CD8-positive, alpha-beta memory T cell (primary cell): ENCODE data around the gene HDHD5. TPM values are rescaled to one million over a fixed set of nuclear protein-coding genes. Genes with fewer than 3 reads are reported as not detected.

ENCODE experiments used
- CTCF ChIA-PET: fragments of 350-600 bp; sonication (Branson Sonifier 250); formaldehyde crosslinking; loops from one replicate; lab custom pipeline; 2021; ENCODE audit warnings: antibody characterized with exemption; lab: Charles Lee
- POLR2A ChIA-PET: fragments of 350-600 bp; sonication (Branson Sonifier 250); formaldehyde crosslinking; loops from one replicate; lab custom pipeline; 2021; ENCODE audit warnings: antibody characterized with exemption; lab: Charles Lee
- DNase-seq, 5 donors: peaks; one replicate each; pipeline versions ENCODE4 v3.0.0 to v3.0.0-alpha.2; 2020 to 2022; ENCODE audit warnings: mixed read lengths in 1 of 5
- H3K27ac ChIP-seq: one replicate; pipeline ENCODE4 v1.7.0; 2013; ENCODE audit warnings: low read depth, mild to moderate bottlenecking, low read length, moderate library complexity
- H3K27me3 ChIP-seq: 2 replicates; pipeline ENCODE4 v1.7.0; 2013; ENCODE audit warnings: low read length, mild to moderate bottlenecking; ENCODE audit not compliant: insufficient read depth, poor library complexity, severe bottlenecking
- H3K36me3 ChIP-seq: 2 replicates; pipeline ENCODE4 v1.7.0; 2013; ENCODE audit warnings: mild to moderate bottlenecking, low read length, moderate library complexity; ENCODE audit not compliant: insufficient read depth
- H3K4me1 ChIP-seq: 2 replicates; pipeline ENCODE4 v1.7.0; 2013; ENCODE audit warnings: mild to moderate bottlenecking, low read length, moderate library complexity; ENCODE audit not compliant: insufficient read depth
- H3K4me3 ChIP-seq: 2 replicates; pipeline ENCODE4 v1.7.0; 2013; ENCODE audit warnings: mild to moderate bottlenecking, low read length
- H3K9me3 ChIP-seq: 2 replicates; pipeline ENCODE4 v1.7.0; 2013; ENCODE audit warnings: mild to moderate bottlenecking, low read length
- H3K27ac Mint-ChIP-seq, 8 donors: one replicate each; pipeline ENCODE4 v1.8.0; 2020 to 2021; ENCODE audit warnings: mixed read lengths in 8 of 8, mild to moderate bottlenecking in 6 of 8, inconsistent platforms in 3 of 8, moderate library complexity in 3 of 8
- H3K27me3 Mint-ChIP-seq, 2 donors: one replicate each; pipeline ENCODE4 v1.8.0; 2020 to 2021; ENCODE audit warnings: mixed read lengths in 2 of 2, mild to moderate bottlenecking in 1 of 2, moderate library complexity in 1 of 2
- H3K36me3 Mint-ChIP-seq, 3 donors: one replicate each; pipeline ENCODE4 v1.8.0; 2020 to 2021; ENCODE audit warnings: mixed read lengths in 3 of 3, inconsistent platforms in 1 of 3, mild to moderate bottlenecking in 1 of 3
- H3K4me1 Mint-ChIP-seq, 3 donors: one replicate each; pipeline ENCODE4 v1.8.0; 2020 to 2021; ENCODE audit warnings: mixed read lengths in 3 of 3, inconsistent platforms in 1 of 3, mild to moderate bottlenecking in 1 of 3
- H3K4me3 Mint-ChIP-seq, 7 donors: one replicate each; pipeline ENCODE4 v1.8.0; 2020 to 2021; ENCODE audit warnings: mixed read lengths in 7 of 7, mild to moderate bottlenecking in 6 of 7, moderate library complexity in 4 of 7, inconsistent platforms in 2 of 7
- H3K9me3 Mint-ChIP-seq, 5 donors: one replicate each; pipeline ENCODE4 v1.8.0; 2020 to 2022; ENCODE audit warnings: mixed read lengths in 5 of 5, mild to moderate bottlenecking in 3 of 5, moderate library complexity in 2 of 5, inconsistent platforms in 1 of 5
- polyA plus RNA-seq: library from polyadenylated mRNA; unstranded; fragments of 300-500 nt; fragmentation: Illumina TruSeq; gene quantifications from one replicate; pipeline ENCODE4 v1.2.3, GENCODE V29; 2021
- total RNA-seq, 2 experiments: library from RNA; stranded (reverse); gene quantifications; one replicate each; pipeline ENCODE4 v1.2.3, GENCODE V29; 2021

Gene HDHD5
- total RNA-seq (10 to 100 TPM; 38.6 to 40.0 TPM), polyA plus RNA-seq (53.5 TPM)

DNA sequence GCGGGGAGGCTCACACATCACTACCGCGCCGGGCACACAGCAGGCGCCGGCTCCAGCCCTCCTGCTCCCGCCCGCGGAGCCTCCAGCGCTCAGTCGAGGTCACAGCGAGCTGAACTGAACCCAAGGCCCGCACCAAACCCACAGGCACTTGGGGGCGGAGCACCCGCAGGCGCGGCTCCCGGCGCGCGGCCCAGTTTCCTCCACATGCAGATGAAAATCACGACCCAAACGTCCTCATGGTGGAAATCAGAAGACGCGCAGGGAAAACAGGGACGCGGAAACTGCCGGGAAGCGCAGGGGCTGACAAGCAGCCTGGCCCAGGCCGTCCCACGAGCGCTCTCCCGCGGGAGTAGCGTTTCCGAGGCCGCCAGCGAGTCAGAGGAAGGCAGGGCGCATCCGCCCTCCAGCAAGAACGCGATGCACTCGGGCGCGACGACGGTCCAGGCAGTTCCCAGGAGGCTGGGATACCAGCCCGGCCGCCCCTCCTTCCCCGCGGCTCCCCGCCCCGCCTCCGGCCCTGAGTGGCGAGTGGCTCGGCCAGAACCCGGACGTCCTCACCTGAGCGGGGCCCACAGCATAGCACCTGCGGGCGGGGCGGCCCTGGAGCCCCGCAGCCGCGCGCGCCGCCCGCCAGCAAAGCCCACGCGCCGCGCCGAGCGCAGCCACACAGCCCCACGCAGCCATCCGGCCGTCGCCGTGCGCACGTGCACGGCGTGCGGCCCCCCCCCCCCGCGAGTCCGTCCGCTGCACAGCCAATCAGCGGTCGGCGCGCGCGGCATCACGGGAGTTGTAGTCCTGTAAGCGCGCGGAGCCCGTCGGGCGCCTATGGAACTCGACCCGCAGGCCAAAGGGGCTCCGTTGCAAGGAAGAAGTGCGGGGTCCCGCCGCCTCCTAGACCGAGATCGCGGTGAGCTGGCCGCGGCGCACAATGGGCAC lies at the start of gene HDHD5:
HDHD5 (minus strand) TSS at position 710 of the 936 bp plus-strand sequence; CDS start at position 684, 26 bp downstream.
- Mint-ChIP-seq H3K9me3 (no peaks in the 10 kb centered on the region), H3K4me1 (peaks cover 25 to 42% (median 39%) of the 10 kb centered on the region in 3 donors), H3K4me3 (peak within 1 kb of the TSS; percentile 81 to 92 (median 85)), H3K36me3 (peaks cover 0 to 1% (median 0%) of the 10 kb centered on the region in 3 donors), H3K27ac (peak within 1 kb of the TSS; percentile 46 to 85 (median 72)), H3K27me3 (no peaks in the 10 kb centered on the region)
- Histone ChIP-seq H3K27me3 (no peaks in the 10 kb centered on the region), H3K4me3 (peak within 1 kb of the TSS; percentile 80), H3K9me3 (no peaks in the 10 kb centered on the region), H3K4me1 (peaks cover 34% of the 10 kb centered on the region), H3K36me3 (no peaks in the 10 kb centered on the region), H3K27ac (peak within 1 kb of the TSS; percentile 61)
- ChIA-PET CTCF (interaction anchor here (1.0 to 7.5 kb wide), 3 partner anchors 14 to 343 kb away, joined by 3 to 76 read pairs (median 3); no protein-coding TSS in a partner anchor), POLR2A (interaction anchor here (0.6 to 0.7 kb wide), 2 partner anchors 12 to 70 kb away, joined by 3 read pairs; no protein-coding TSS in a partner anchor)
- peak; percentile 80 to 91 (median 86) for DNase-seq

- no peak overlapping the region for H3K27ac ChIP-seq
- no peak overlapping the region for H3K4me3 ChIP-seq
- peaks cover 4 to 75% (median 21%) of the 10 kb centered on the region in 3 donors for H3K36me3 Mint-ChIP-seq
- peak overlapping the region in 1 of 8 donors; percentile 41 for H3K27ac Mint-ChIP-seq
- no peak for DNase-seq
- H3K4me1 ChIP-seq, result no peaks in the 10 kb centered on the region
- CTCF ChIA-PET, result interaction anchor here (1.1 to 1.6 kb wide), 3 partner anchors 14 to 296 kb away, joined by 3 to 6 read pairs (median 6); partner anchors contain the start of gene ADA2
- POLR2A ChIA-PET, result no interaction called here
- no peaks in the 10 kb centered on the region for H3K27me3 ChIP-seq
- H3K9me3 Mint-ChIP-seq, result no peaks in the 10 kb centered on the region
- no peaks in the 10 kb centered on the region for H3K27me3 Mint-ChIP-seq
- H3K4me1 Mint-ChIP-seq, result peaks cover 8 to 20% (median 11%) of the 10 kb centered on the region in 3 donors
- no peak overlapping the region for H3K4me3 Mint-ChIP-seq
- peaks cover 31% of the 10 kb centered on the region for H3K36me3 ChIP-seq
- H3K9me3 ChIP-seq, result no peaks in the 10 kb centered on the region
These were observed 46.4 kb upstream of the HDHD5 start for GRCh38 chr22:17205432-17205831.

GRCh38 chr22:17201285-17201945 lies 42.3 kb upstream of the HDHD5 start:
- CTCF ChIA-PET, result interaction anchor here (0.9 to 2.5 kb wide), 3 partner anchors 18 to 126 kb away, joined by 3 to 11 read pairs (median 5); partner anchors contain the start of gene ADA2
- H3K27ac Mint-ChIP-seq, result peak overlapping the region in 4 of 8 donors; percentile 49 to 85 (median 74)
- H3K4me1 Mint-ChIP-seq, result peaks cover 0 to 8% (median 4%) of the 10 kb centered on the region in 3 donors
- Histone ChIP-seq H3K27ac (no peak overlapping the region), H3K4me1 (no peaks in the 10 kb centered on the region), H3K4me3 (no peak overlapping the region), H3K36me3 (peaks cover 24% of the 10 kb centered on the region), H3K9me3 (no peaks in the 10 kb centered on the region), H3K27me3 (no peaks in the 10 kb centered on the region)
- no peaks in the 10 kb centered on the region for H3K27me3 Mint-ChIP-seq
- peaks cover 4 to 85% (median 18%) of the 10 kb centered on the region in 3 donors for H3K36me3 Mint-ChIP-seq
- no peak for DNase-seq
- POLR2A ChIA-PET, result no interaction called here
- no peak overlapping the region for H3K4me3 Mint-ChIP-seq
- H3K9me3 Mint-ChIP-seq, result no peaks in the 10 kb centered on the region

GRCh38 chr22:17199003-17199731 lies 40.1 kb upstream of the HDHD5 start:
- Mint-ChIP-seq H3K27ac (peak overlapping the region in 3 of 8 donors; percentile 61 to 87 (median 76)), H3K36me3 (peaks cover 4 to 78% (median 18%) of the 10 kb centered on the region in 3 donors), H3K9me3 (no peaks in the 10 kb centered on the region), H3K4me3 (no peak overlapping the region), H3K4me1 (peaks cover 0 to 9% (median 8%) of the 10 kb centered on the region in 3 donors), H3K27me3 (no peaks in the 10 kb centered on the region)
- DNase-seq, result no peak
- H3K27ac ChIP-seq, result no peak overlapping the region
- H3K4me3 ChIP-seq, result no peak overlapping the region
- ChIA-PET POLR2A (no interaction called here), CTCF (no interaction called here)
- H3K4me1 ChIP-seq, result no peaks in the 10 kb centered on the region
- no peaks in the 10 kb centered on the region for H3K27me3 ChIP-seq
- no peaks in the 10 kb centered on the region for H3K9me3 ChIP-seq
- H3K36me3 ChIP-seq, result peaks cover 18% of the 10 kb centered on the region

DNA sequence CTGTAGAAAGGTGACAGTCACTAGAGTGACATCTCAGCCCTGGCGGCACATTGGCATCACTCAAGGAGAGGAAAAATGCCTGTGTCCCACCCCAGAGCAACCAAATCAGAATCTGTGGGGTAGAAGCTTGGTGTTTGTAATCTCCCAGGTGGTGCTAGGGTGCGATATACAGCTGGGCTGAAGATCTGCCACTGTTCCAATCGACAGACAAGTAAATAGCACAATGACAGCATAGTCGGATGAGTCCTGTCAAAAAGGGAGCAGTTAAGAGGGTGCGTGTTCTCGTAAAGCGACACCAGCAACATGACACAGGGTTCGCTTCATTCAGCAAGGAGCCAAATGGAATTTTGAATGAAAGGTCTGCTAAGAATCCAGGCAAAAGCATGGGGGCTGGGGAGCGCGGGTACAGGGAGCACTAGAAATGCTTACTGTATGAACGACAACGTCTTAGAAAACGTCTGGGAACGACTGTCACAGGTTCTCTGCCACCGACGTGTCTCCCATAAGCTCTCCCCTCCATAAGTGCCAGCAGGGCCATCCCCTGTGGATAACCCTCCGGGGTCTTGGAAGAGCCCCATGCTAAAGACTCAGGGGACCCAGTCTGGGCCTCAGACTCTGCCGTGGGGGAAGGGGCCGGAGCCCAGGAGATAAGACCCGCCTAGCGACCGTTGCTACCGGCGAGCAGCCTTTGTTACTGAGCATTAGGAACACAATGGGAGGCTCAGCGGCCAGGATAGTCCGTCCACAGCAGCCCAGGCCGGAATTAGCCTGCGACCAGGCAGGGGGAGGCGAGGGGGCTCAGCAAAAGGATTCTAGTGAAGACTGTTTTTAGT lies 39.3 kb upstream of the HDHD5 start:
- no peaks in the 10 kb centered on the region for H3K9me3 ChIP-seq
- no peaks in the 10 kb centered on the region for H3K4me1 ChIP-seq
- Mint-ChIP-seq H3K27me3 (no peaks in the 10 kb centered on the region), H3K9me3 (no peaks in the 10 kb centered on the region), H3K27ac (peak overlapping the region in 3 of 8 donors; percentile 46 to 59 (median 51)), H3K4me1 (peaks cover 0 to 9% (median 8%) of the 10 kb centered on the region in 3 donors), H3K4me3 (no peak overlapping the region), H3K36me3 (peaks cover 4 to 73% (median 14%) of the 10 kb centered on the region in 3 donors)
- no peak overlapping the region for H3K27ac ChIP-seq
- POLR2A ChIA-PET, result no interaction called here
- DNase-seq, result no peak
- CTCF ChIA-PET, result interaction anchor here (2.5 kb wide), 1 partner anchor 27 kb away, joined by 8 read pairs; no protein-coding TSS in a partner anchor
- no peak overlapping the region for H3K4me3 ChIP-seq
- no peaks in the 10 kb centered on the region for H3K27me3 ChIP-seq
- H3K36me3 ChIP-seq, result peaks cover 10% of the 10 kb centered on the region

DNA sequence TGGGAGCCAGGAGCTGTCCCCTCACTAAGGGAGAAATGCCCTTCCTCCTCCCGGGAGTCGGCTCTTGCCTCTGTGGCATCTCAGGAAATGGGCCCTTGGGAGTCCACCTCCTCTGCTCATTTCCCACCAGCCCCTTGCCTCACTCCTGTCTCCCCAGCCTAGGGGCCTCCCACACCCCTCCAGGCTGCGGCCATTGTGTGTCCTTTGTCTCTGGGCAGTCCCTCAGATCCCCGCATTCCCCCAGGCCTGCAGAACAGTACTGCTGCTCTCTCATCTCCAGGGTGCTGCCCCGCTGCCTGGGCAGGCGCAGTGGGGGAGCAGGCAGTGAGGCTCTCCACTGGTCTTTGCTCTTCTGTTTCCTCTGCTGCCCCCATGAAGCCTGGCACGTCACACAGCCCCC lies 35.1 kb upstream of the HDHD5 start:
- Mint-ChIP-seq H3K36me3 (peaks cover 0 to 63% (median 4%) of the 10 kb centered on the region in 3 donors), H3K4me3 (no peak overlapping the region), H3K4me1 (peaks cover 0 to 4% (median 1%) of the 10 kb centered on the region in 3 donors), H3K27me3 (no peaks in the 10 kb centered on the region), H3K9me3 (no peaks in the 10 kb centered on the region), H3K27ac (peak overlapping the region in 3 of 8 donors; percentile 64 to 82 (median 79))
- Histone ChIP-seq H3K4me1 (no peaks in the 10 kb centered on the region), H3K27ac (no peak overlapping the region), H3K4me3 (no peak overlapping the region), H3K27me3 (no peaks in the 10 kb centered on the region), H3K9me3 (no peaks in the 10 kb centered on the region), H3K36me3 (peaks cover 6% of the 10 kb centered on the region)
- CTCF ChIA-PET, result no interaction called here
- POLR2A ChIA-PET, result no interaction called here
- no peak for DNase-seq

DNA sequence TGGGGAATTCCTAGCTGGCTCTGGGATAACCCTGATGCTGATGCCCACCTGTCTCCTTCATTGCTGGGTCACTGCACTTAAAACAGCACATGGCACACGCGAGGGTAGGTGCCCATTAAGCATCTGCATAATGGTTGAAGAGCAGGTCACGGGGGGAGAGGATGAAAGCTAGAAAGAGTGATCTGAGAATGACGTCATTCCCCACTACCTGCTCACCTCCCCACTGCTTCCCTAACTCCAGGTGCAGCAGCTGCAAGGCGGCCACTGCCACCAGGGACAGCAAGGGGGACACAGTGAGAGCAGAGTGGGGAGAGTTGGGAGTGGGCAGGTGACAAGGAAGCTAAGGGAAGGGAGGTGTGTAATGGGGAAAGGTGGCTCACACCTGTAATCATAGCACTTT lies 33.1 kb upstream of the HDHD5 start:
- Mint-ChIP-seq H3K36me3 (peaks cover 0 to 64% (median 2%) of the 10 kb centered on the region in 3 donors), H3K4me1 (peaks cover 0 to 4% (median 1%) of the 10 kb centered on the region in 3 donors), H3K27me3 (no peaks in the 10 kb centered on the region), H3K4me3 (no peak overlapping the region), H3K27ac (peak overlapping the region in 3 of 8 donors; percentile 8 to 74 (median 56)), H3K9me3 (no peaks in the 10 kb centered on the region)
- H3K27ac ChIP-seq, result no peak overlapping the region
- no peaks in the 10 kb centered on the region for H3K4me1 ChIP-seq
- ChIA-PET POLR2A (no interaction called here), CTCF (no interaction called here)
- no peaks in the 10 kb centered on the region for H3K9me3 ChIP-seq
- no peak for DNase-seq
- no peaks in the 10 kb centered on the region for H3K27me3 ChIP-seq
- peaks cover 6% of the 10 kb centered on the region for H3K36me3 ChIP-seq
- no peak overlapping the region for H3K4me3 ChIP-seq
